ENCODE data around the gene NIT2.

The NIT2 gene

GRCh38 chr3:100306695-100307094, 27.9 kb upstream of the NIT2 start:
- TF ChIP-seq, protein P1, sequence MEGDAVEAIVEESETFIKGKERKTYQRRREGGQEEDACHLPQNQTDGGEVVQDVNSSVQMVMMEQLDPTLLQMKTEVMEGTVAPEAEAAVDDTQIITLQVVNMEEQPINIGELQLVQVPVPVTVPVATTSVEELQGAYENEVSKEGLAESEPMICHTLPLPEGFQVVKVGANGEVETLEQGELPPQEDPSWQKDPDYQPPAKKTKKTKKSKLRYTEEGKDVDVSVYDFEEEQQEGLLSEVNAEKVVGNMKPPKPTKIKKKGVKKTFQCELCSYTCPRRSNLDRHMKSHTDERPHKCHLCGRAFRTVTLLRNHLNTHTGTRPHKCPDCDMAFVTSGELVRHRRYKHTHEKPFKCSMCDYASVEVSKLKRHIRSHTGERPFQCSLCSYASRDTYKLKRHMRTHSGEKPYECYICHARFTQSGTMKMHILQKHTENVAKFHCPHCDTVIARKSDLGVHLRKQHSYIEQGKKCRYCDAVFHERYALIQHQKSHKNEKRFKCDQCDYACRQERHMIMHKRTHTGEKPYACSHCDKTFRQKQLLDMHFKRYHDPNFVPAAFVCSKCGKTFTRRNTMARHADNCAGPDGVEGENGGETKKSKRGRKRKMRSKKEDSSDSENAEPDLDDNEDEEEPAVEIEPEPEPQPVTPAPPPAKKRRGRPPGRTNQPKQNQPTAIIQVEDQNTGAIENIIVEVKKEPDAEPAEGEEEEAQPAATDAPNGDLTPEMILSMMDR (IDR thresholded peaks at IDR 0.05; ENCODE audit: extremely low read depth, insufficient read depth, missing control alignments) = no peak
- no peak for DNase-seq (ENCODE audit: low spot score)
- in situ Hi-C loops (cut with MboI; ENCODE audit: low pct_unique_long_range_greater_than_20kb, low sequenced_read_pairs, unreplicated experiment) = loop anchor here (25.0 kb wide), 1 partner anchor 281 kb away; no protein-coding TSS in a partner anchor

GRCh38 chr3:100310355-100310965, 24.1 kb upstream of the NIT2 start:
- DNase-seq (ENCODE audit: low spot score) = no peak
- in situ Hi-C loops (cut with MboI; ENCODE audit: low pct_unique_long_range_greater_than_20kb, low sequenced_read_pairs, unreplicated experiment) = loop anchor here (25.0 kb wide), 1 partner anchor 277 kb away; no protein-coding TSS in a partner anchor
- TF ChIP-seq, protein P1 (IDR thresholded peaks at IDR 0.05; ENCODE audit: extremely low read depth, insufficient read depth, missing control alignments) = no peak

DNA sequence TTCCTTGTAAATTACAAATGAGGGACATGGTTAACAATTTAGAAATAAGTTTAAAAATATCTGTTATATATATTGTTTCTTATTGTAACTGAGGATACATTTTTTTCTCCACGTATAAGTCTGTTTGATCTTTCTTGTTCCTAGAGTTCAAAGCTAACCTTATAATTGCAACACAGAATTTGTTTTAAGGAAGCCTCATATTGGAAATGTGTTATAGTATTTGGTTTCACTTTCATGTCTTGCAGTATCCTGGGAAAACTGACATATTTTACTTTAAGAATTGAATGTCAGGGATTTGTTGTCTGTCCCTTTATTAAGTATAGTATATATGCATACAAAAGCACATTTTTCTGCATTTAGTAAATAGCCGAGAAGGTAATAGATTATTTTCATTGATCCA, 23.5 kb upstream of the NIT2 start:
- in situ Hi-C loops (cut with MboI; ENCODE audit: low pct_unique_long_range_greater_than_20kb, low sequenced_read_pairs, unreplicated experiment) = loop anchor here (25.0 kb wide), 1 partner anchor 276 kb away; no protein-coding TSS in a partner anchor
- no peak for DNase-seq (ENCODE audit: low spot score)
- TF ChIP-seq, protein P1 (IDR thresholded peaks at IDR 0.05; ENCODE audit: extremely low read depth, insufficient read depth, missing control alignments) = no peak

GRCh38 chr3:100316641-100317069, 17.9 kb upstream of the NIT2 start:
- TF ChIP-seq, protein P1 (IDR thresholded peaks at IDR 0.05; ENCODE audit: extremely low read depth, insufficient read depth, missing control alignments) = peak; percentile 68
- in situ Hi-C loops (cut with MboI; ENCODE audit: low pct_unique_long_range_greater_than_20kb, low sequenced_read_pairs, unreplicated experiment) = loop anchor here (25.0 kb wide), 1 partner anchor 271 kb away; no protein-coding TSS in a partner anchor
- peak; percentile 35 for DNase-seq (ENCODE audit: low spot score)

DNA sequence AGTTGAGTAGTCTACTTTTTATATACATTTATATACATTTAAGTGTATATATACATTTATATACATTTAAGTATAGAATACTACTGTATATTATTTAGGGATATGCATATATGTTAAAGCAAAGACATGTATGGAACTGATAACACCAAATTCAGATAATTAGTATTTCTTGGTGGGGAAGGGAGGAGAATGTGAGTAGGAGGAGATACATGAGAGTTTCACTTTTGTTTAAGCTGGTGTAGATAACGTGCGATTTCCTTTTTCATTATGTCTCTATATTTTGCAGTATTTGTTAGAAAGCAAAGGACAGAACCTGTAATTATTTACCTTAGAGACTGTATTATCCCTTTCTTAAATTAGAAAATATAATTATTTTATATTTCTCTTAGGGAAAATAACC, 16.6 kb upstream of the NIT2 start:
- DNase-seq (ENCODE audit: low spot score) = peak; percentile 51
- TF ChIP-seq, protein P1 (IDR thresholded peaks at IDR 0.05; ENCODE audit: extremely low read depth, insufficient read depth, missing control alignments) = no peak
- in situ Hi-C loops (cut with MboI; ENCODE audit: low pct_unique_long_range_greater_than_20kb, low sequenced_read_pairs, unreplicated experiment) = loop anchor here (25.0 kb wide), 1 partner anchor 269 kb away; no protein-coding TSS in a partner anchor

GRCh38 chr3:100319951-100320350, 14.6 kb upstream of the NIT2 start:
- in situ Hi-C loops (cut with MboI; ENCODE audit: low pct_unique_long_range_greater_than_20kb, low sequenced_read_pairs, unreplicated experiment) = loop anchor here (25.0 kb wide), 1 partner anchor 267 kb away; no protein-coding TSS in a partner anchor
- no peak for DNase-seq (ENCODE audit: low spot score)
- TF ChIP-seq, protein P1 (IDR thresholded peaks at IDR 0.05; ENCODE audit: extremely low read depth, insufficient read depth, missing control alignments) = no peak

Measured in GM13977 (cell line).